Ovary (tissue), 3 donors: ENCODE results near the gene LDB1.

Experiments used
- CTCF ChIP-seq, 3 donors: fragments of 450-650 bp in 2 of 3; fragments of 200-600 bp in 1 of 3; IDR thresholded peaks; one replicate each; pipeline versions ENCODE4 v1.5.1 to v1.8.0; 2016 to 2022; ENCODE audit warnings: antibody characterized with exemption in 3 of 3, mild to moderate bottlenecking in 1 of 3
- POLR2A ChIP-seq: fragments of 450-650 bp; IDR thresholded peaks from one replicate; pipeline ENCODE4 v1.6.1; 2017; ENCODE audit warnings: antibody characterized with exemption, mild to moderate bottlenecking, moderate library complexity
- donor health status: DM: no; HTN: no; CAD: no.

GRCh38 chr10:102102421-102102820 lies 17.7 kb downstream of the LDB1 start:
- TF ChIP-seq POLR2A: no peak
- no peak for TF ChIP-seq CTCF (IDR thresholded peaks at IDR 0.05)
